K562 (cell line): Measurements from ENCODE around the gene CRACR2B. TPM values are rescaled to one million over a fixed set of nuclear protein-coding genes. Genes with fewer than 3 reads are reported as not detected.

Source experiments
- CSDE1 ChIP-seq, 2 experiments: fragments of 450-650 bp; IDR thresholded peaks; 2 replicates each; pipeline ENCODE4 v1.6.1; 2016; ENCODE audit warnings: mild to moderate bottlenecking in 1 of 2
- E4F1 ChIP-seq: fragments of 250-450 bp; sonication (Bioruptor Pico); IDR thresholded peaks from 2 replicates; pipeline ENCODE4 v1.5.0; 2021; ENCODE audit warnings: mild to moderate bottlenecking, borderline replicate concordance
- EGR1 ChIP-seq: fragments of 450-650 bp; conservative IDR thresholded peaks from 2 replicates; pipeline ENCODE4 v1.6.1; 2017; ENCODE audit warnings: mild to moderate bottlenecking
- KAT7 ChIP-seq: sonication (generic); formaldehyde crosslinking; IDR thresholded peaks from 2 replicates; pipeline ENCODE4 v1.8.0; 2022; ENCODE audit warnings: missing genetic modification reagents, mild to moderate bottlenecking, borderline replicate concordance
- MAZ ChIP-seq, 2 experiments: fragments of 450-650 bp in 1 of 2; sonication (generic) in 1 of 2; formaldehyde crosslinking; IDR thresholded peaks in 1 of 2; conservative IDR thresholded peaks in 1 of 2; 2 replicates each; pipeline versions ENCODE4 v1.4.0 to v1.5.0; 2020; ENCODE audit warnings: mild to moderate bottlenecking in 1 of 2, missing genetic modification reagents in 1 of 2
- MLLT1 ChIP-seq, 2 experiments: fragments of 450-650 bp; IDR thresholded peaks; 2 replicates each; pipeline ENCODE4 v1.6.1; 2016
- NFATC3 ChIP-seq: fragments of 450-650 bp; IDR thresholded peaks from 2 replicates; pipeline ENCODE4 v1.6.1; 2017; ENCODE audit warnings: mild to moderate bottlenecking
- NR2C1 ChIP-seq, 2 experiments: fragments of 450-650 bp; IDR thresholded peaks; 2 replicates each; pipeline ENCODE4 v1.6.1; 2017; ENCODE audit warnings: mild to moderate bottlenecking in 2 of 2, antibody characterized with exemption in 1 of 2, inconsistent platforms in 1 of 2, missing compliant biosample characterization in 1 of 2, missing genetic modification characterization in 1 of 2
- PATZ1 ChIP-seq: fragments of 250-450 bp; sonication (Bioruptor Pico); IDR thresholded peaks from 2 replicates; pipeline ENCODE4 v1.5.0; 2020; ENCODE audit warnings: mild to moderate bottlenecking, borderline replicate concordance
- PHB ChIP-seq: fragments of 250-450 bp; sonication (Bioruptor Pico); IDR thresholded peaks from 2 replicates; pipeline ENCODE4 v1.5.0; 2021
- PHF21A ChIP-seq: fragments of 450-650 bp; IDR thresholded peaks from 2 replicates; pipeline ENCODE4 v1.6.1; 2017; ENCODE audit warnings: low read depth, borderline replicate concordance
- PRPF4 ChIP-seq: fragments of 200-400 bp; formaldehyde crosslinking; IDR thresholded peaks from one replicate; pipeline ENCODE4 v1.6.1; 2017; ENCODE audit warnings: low read length, low read depth, mild to moderate bottlenecking; ENCODE audit not compliant: insufficient read depth, poor library complexity, severe bottlenecking
- PTTG1 ChIP-seq: fragments of 450-650 bp; IDR thresholded peaks from 2 replicates; pipeline ENCODE4 v1.6.1; 2016; ENCODE audit warnings: low read depth, mild to moderate bottlenecking, missing genetic modification characterization, missing compliant biosample characterization
- TSHZ1 ChIP-seq: fragments of 250-450 bp; sonication (Bioruptor Pico); IDR thresholded peaks from 2 replicates; pipeline ENCODE4 v1.4.0; 2020; ENCODE audit warnings: mild to moderate bottlenecking, moderate library complexity
- ZBTB17 ChIP-seq: fragments of 450-650 bp; formaldehyde crosslinking; IDR thresholded peaks from 2 replicates; pipeline ENCODE4 v1.4.0; 2020; ENCODE audit warnings: mild to moderate bottlenecking
- ZEB2 ChIP-seq: fragments of 450-650 bp; IDR thresholded peaks from 2 replicates; pipeline ENCODE4 v1.6.1; 2016
- ZNF217 ChIP-seq: sonication (generic); formaldehyde crosslinking; IDR thresholded peaks from 2 replicates; pipeline ENCODE4 v1.8.0; 2022; ENCODE audit warnings: mild to moderate bottlenecking, missing genetic modification reagents
- ZNF263 ChIP-seq: sonication (generic); formaldehyde crosslinking; IDR thresholded peaks from 2 replicates; pipeline ENCODE4 v1.8.0; 2022; ENCODE audit warnings: mild to moderate bottlenecking, missing genetic modification reagents, borderline replicate concordance
- ZNF830 ChIP-seq: fragments of 250-450 bp; sonication (Bioruptor Pico); IDR thresholded peaks from 2 replicates; pipeline ENCODE4 v1.5.0; 2021; ENCODE audit warnings: mild to moderate bottlenecking
- polyA plus RNA-seq, 8 experiments: library from polyadenylated mRNA; depleted of rRNA in 4 of 8; stranded (reverse) in 5 of 8; unstranded in 3 of 8; fragments of >200 nt; fragmentation: Nextera tagmentation in 2 of 8; fragmentation: Illumina TruSeq in 1 of 8; extraction: Ambion mirVana in 2 of 8; extraction: Trizol in 1 of 8; gene quantifications; 2 replicates each; pipeline versions ENCODE4 v1.2.1 to v1.2.3, GENCODE V29; 2011 to 2014; ENCODE audit warnings: inconsistent platforms in 1 of 8, missing spikeins in 1 of 8
- total RNA-seq, 7 experiments: library from RNA; depleted of rRNA in 6 of 7; stranded (reverse); fragments of >200 nt in 6 of 7; fragmentation: Illumina TruSeq in 2 of 7; extraction: Trizol in 2 of 7; gene quantifications; 2 replicates each; pipeline versions ENCODE4 v1.2.1 to v1.2.3, GENCODE V29; 2011 to 2021; ENCODE audit warnings: low replicate concordance in 1 of 7

CRACR2B gene
- total and polyA plus RNA-seq, 9 of the 15 experiments (the other 6 are each of a cell fraction or from before 2014, with no cell fraction given), result 0.10 to 51.0 (median 6.0) TPM

DNA sequence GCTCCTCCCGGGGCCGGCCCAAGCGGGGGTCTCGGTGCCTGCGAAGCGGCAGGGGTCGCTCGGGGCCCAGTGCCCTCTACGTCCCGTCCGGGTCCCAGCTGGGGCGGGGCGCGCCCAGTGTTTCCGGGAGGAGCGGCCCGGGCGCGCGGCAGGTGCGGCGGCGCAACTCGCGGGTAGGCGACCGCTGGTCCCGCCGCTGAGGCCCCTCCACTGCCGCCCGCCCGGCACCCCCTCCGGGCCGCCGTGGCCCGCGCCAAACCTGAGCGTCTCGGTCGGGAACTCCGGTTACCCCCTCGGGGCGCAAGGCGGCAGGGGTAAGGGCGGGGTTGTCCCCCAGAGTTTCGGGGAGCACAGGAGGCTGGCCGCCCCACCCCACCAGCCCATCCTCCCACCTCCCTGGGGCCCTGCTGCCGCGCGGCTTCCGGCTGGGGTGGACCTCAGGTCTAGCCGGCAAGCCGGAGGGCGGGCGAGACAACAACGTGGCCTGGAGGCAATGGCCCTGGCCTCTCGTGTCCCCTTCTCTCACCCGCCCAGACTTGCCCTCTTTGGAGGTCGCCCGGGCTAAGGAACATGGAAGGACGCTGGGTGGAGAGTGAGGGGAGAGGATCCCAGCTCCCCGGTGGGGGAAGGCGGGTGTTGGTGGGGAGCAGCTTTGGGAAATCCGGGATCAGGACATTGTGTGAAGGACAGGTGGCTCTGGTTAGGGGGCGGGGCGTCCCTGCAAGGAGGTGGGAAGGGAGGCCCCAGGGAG lies 398 bp upstream of the CRACR2B start (continued):
- TF ChIP-seq PRPF4, result no peak
- TF ChIP-seq MAZ (CRISPR knock-in tag; conservative IDR thresholded peaks at IDR 0.05 in 1 of 2, IDR thresholded peaks at IDR 0.05 in 1 of 2), result peak; percentile 25 to 81
- no peak for TF ChIP-seq E4F1 (CRISPR knock-in tag)
- TF ChIP-seq MLLT1 (IDR thresholded peaks at IDR 0.05), result no peak
- 0 out of 2 replicates have a peak, but pooled peaks have one; percentile 19 for TF ChIP-seq ZNF830 (CRISPR knock-in tag)
- no peak for TF ChIP-seq EGR1
- TF ChIP-seq PATZ1 (CRISPR knock-in tag), result no peak
- TF ChIP-seq NFATC3, result no peak
- TF ChIP-seq PHF21A, result no peak
- TF ChIP-seq KAT7 (CRISPR knock-in tag), result no peak
- peak; percentile 54; the same call in 1 of the 2 replicates for TF ChIP-seq ZEB2
- no peak for TF ChIP-seq ZNF217
- TF ChIP-seq PHB (CRISPR knock-in tag), result no peak
- no peak for TF ChIP-seq TSHZ1
- TF ChIP-seq ZBTB17 (CRISPR knock-in tag), result no peak
- no peak for TF ChIP-seq PTTG1 (tag)
- TF ChIP-seq ZNF263 (CRISPR knock-in tag), result no peak; the same call in 1 of the 2 replicates
- TF ChIP-seq NR2C1 (IDR thresholded peaks at IDR 0.05), result no peak
- no peak for TF ChIP-seq NR2C1 (tag; IDR thresholded peaks at IDR 0.05)
- TF ChIP-seq CSDE1 (IDR thresholded peaks at IDR 0.05), result no peak
